HFFc6 (cell line): ENCODE results near the gene AOX1. TPM values are rescaled to one million over a fixed set of nuclear protein-coding genes. Genes with fewer than 3 reads are reported as not detected.

ENCODE experiments used
- DNase-seq: peaks from one replicate; pipeline ENCODE4 v3.0.0-alpha.2; 2018
- H3K27ac Mint-ChIP-seq: 2 replicates; pipeline ENCODE4 v1.8.0; 2020; ENCODE audit warnings: mild to moderate bottlenecking, mixed read lengths
- H3K27me3 Mint-ChIP-seq: 2 replicates; pipeline ENCODE4 v1.8.0; 2021; ENCODE audit warnings: mild to moderate bottlenecking, moderate library complexity, mixed read lengths; ENCODE audit not compliant: insufficient read depth
- H3K36me3 Mint-ChIP-seq: 2 replicates; pipeline ENCODE4 v1.8.0; 2021; ENCODE audit warnings: low read depth, mixed read lengths
- H3K4me1 Mint-ChIP-seq: 2 replicates; pipeline ENCODE4 v1.8.0; 2020; ENCODE audit warnings: low read depth, mixed read lengths
- H3K4me3 Mint-ChIP-seq: 2 replicates; pipeline ENCODE4 v1.8.0; 2020; ENCODE audit warnings: mild to moderate bottlenecking, moderate library complexity, mixed read lengths
- H3K9me3 Mint-ChIP-seq: 2 replicates; pipeline ENCODE4 v1.8.0; 2020; ENCODE audit warnings: mild to moderate bottlenecking, mixed read lengths
- CTCF ChIP-seq: fragments of 200-600 bp; sonication (generic); IDR thresholded peaks from 2 replicates; pipeline ENCODE4 v1.5.0; 2021; ENCODE audit warnings: antibody characterized with exemption, mild to moderate bottlenecking
- total RNA-seq, 6 experiments: library from RNA; stranded (reverse); fragmentation: NEBNext Ultra II Directional; extraction: Animal tissue kit (Norgen Biotek cat#: 25700); gene quantifications; 2 replicates in 1 of 6; 3 replicates in 5 of 6; pipeline ENCODE4 v1.2.3, GENCODE V29; 2021

Gene AOX1
- total RNA-seq, 6 experiments from 2014 or later = 46.7 to 71.7 (median 62.1) TPM

DNA sequence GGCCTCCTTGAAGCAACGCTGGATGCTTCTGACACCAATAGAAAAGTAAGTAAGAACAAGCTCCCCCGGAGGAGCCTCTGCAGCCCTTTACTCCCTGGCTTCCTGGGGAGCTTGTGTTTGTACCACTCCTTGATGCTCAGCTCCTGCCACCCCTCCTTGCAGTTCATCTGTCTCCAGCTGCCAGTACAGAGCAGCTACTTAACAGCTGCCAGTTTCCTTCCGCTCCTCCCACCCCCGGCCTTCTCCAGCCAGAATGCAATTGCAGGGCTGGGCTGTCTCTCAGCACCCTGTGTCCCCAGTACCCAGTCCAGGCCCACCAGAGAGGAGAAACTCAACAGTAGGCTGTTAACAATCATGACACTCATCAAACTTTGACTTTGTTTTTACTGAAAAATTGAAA, 109.4 kb downstream of the AOX1 start:
- DNase-seq = no peak
- Mint-ChIP-seq H3K27ac (no peak overlapping the region), H3K4me1 (peaks cover 7% of the 10 kb centered on the region; the same call in 1 of the 2 replicates), H3K27me3 (no peaks in the 10 kb centered on the region; the same call in 1 of the 2 replicates), H3K9me3 (no peaks in the 10 kb centered on the region), H3K4me3 (no peak overlapping the region), H3K36me3 (no peaks in the 10 kb centered on the region)
- TF ChIP-seq CTCF = no peak

- Mint-ChIP-seq H3K27ac (no peak overlapping the region), H3K36me3 (no peaks in the 10 kb centered on the region), H3K27me3 (no peaks in the 10 kb centered on the region; the same call in 1 of the 2 replicates), H3K9me3 (no peaks in the 10 kb centered on the region), H3K4me1 (peaks cover 7% of the 10 kb centered on the region; the same call in 1 of the 2 replicates), H3K4me3 (no peak overlapping the region)
- DNase-seq = no peak
- no peak for TF ChIP-seq CTCF
Measured at GRCh38 chr2:200695601-200696000, 109.8 kb downstream of the AOX1 start.

DNA sequence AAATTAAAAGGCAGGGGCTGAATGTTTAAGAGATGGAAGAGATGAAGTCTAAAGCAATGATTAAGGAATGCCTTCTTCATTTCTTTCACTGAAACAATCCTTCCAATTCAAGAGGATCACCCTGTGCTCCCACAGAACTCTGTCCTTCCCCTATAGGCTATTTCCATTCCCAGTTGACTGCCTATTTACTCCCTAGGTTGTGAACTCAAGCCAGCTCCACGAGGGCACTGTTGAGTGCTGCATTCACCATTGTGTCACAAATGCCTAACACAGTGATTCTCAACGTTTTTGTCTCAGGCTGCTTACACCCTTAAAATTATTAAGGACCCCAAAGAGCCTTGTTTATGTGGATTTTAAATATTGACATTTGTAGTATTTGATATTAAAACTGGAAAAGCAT, 112.4 kb downstream of the AOX1 start:
- no peak for TF ChIP-seq CTCF
- Mint-ChIP-seq H3K36me3 (no peaks in the 10 kb centered on the region), H3K9me3 (no peaks in the 10 kb centered on the region), H3K27ac (no peak overlapping the region), H3K4me3 (no peak overlapping the region), H3K4me1 (peaks cover 7% of the 10 kb centered on the region; the same call in 1 of the 2 replicates), H3K27me3 (no peaks in the 10 kb centered on the region)
- DNase-seq = no peak

- Mint-ChIP-seq H3K4me1 (peaks cover 2% of the 10 kb centered on the region; the same call in 1 of the 2 replicates), H3K9me3 (no peaks in the 10 kb centered on the region), H3K36me3 (no peaks in the 10 kb centered on the region), H3K4me3 (no peak overlapping the region), H3K27me3 (peaks cover 3% of the 10 kb centered on the region; the same call in 1 of the 2 replicates), H3K27ac (no peak overlapping the region)
- TF ChIP-seq CTCF = no peak
- no peak for DNase-seq
Measured at GRCh38 chr2:200699310-200699709, 113.5 kb downstream of the AOX1 start.

DNA sequence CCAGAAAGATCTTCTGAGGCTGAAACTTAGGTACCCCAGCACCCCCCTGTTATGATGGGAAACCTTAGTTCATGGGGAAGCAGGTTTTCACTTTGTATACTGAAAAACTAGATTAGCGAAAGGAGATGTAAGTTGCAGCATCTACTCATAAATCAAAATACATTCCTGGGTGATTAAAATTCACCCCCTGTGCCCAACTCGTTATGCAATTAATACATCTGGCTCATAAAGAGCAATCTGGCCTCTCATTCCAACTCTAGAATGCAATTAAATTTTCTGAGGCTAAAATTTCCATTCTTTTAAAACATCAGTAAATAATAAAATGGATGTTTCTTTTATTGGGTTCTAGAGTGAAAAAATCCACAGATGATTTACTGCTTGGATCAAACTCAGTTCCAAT, 115.0 kb downstream of the AOX1 start:
- Mint-ChIP-seq H3K27me3 (peaks cover 5% of the 10 kb centered on the region; the same call in 1 of the 2 replicates), H3K36me3 (no peaks in the 10 kb centered on the region), H3K27ac (no peak overlapping the region), H3K9me3 (no peaks in the 10 kb centered on the region), H3K4me1 (no peaks in the 10 kb centered on the region), H3K4me3 (no peak overlapping the region)
- TF ChIP-seq CTCF = no peak
- no peak for DNase-seq

GRCh38 chr2:200702044-200702443, 116.2 kb downstream of the AOX1 start:
- no peak for TF ChIP-seq CTCF
- no peak overlapping the region for H3K4me3 Mint-ChIP-seq
- no peaks in the 10 kb centered on the region for H3K36me3 Mint-ChIP-seq
- peaks cover 5% of the 10 kb centered on the region; the same call in 1 of the 2 replicates for H3K27me3 Mint-ChIP-seq
- DNase-seq = no peak
- H3K27ac Mint-ChIP-seq = no peak overlapping the region
- no peaks in the 10 kb centered on the region for H3K4me1 Mint-ChIP-seq
- no peaks in the 10 kb centered on the region for H3K9me3 Mint-ChIP-seq
